A549 treated with AZD9567 at 1 μM for 4 hours (cell line): Measurements from ENCODE around the gene COX7A2L. TPM values are rescaled to one million over a fixed set of nuclear protein-coding genes. Genes with fewer than 3 reads are reported as not detected.

ENCODE experiments used
- total RNA-seq: library from RNA; stranded (reverse); fragments of 200-300 nt; extraction: Qiagen RNA extraction; gene quantifications from 5 replicates; pipeline ENCODE4 v1.2.3, GENCODE V29; 2022; ENCODE audit not compliant: insufficient read depth

Gene COX7A2L
- 152 to 185 TPM (median 157 TPM) in 5 replicates for total RNA-seq

GRCh38 chr2:42360890-42361727 lies at the start of gene COX7A2L:
Gene COX7A2L (minus strand): TSS chr2:42361217. CDS start chr2:42361161, 56 bp downstream.

Other genes starting within 250 kb of the COX7A2L start
- 24.8 to 29.8 TPM (median 27.5 TPM) in 5 replicates for gene EML4, start 191.9 kb downstream of the COX7A2L start, total RNA-seq
- 0.52 to 0.82 TPM (median 0.80 TPM) in 5 replicates for gene KCNG3, start 132.8 kb upstream of the COX7A2L start, total RNA-seq
- gene MTA3, start 207.4 kb upstream of the COX7A2L start, total RNA-seq: 23.7 to 32.0 TPM (median 25.8 TPM) in 5 replicates